Panc1 (cell line): Measurements from ENCODE around the gene YTHDC2. TPM values are rescaled to one million over a fixed set of nuclear protein-coding genes. Genes with fewer than 3 reads are reported as not detected.

Source experiments
- ATAC-seq: fragments of 200-7000 bp; cut with Tn5 transposase; 2 replicates; pipeline ENCODE4 v1.9.1; 2020; ENCODE audit warnings: mild to moderate bottlenecking, moderate library complexity
- BruUV-seq: library from RNA; stranded (reverse); fragments of 400-500 nt; replicated peaks from 2 replicates; lab custom pipeline; 2021; lab: Mats Ljungman, UMichigan
- CTCF ChIA-PET: fragments of 300-600 bp; sonication (Branson Sonifier 250); formaldehyde crosslinking; loops from one replicate; lab custom pipeline; 2022; ENCODE audit warnings: antibody characterized with exemption; lab: Charles Lee
- POLR2A ChIA-PET: fragments of 300-600 bp; sonication (Branson Sonifier 250); formaldehyde crosslinking; loops from one replicate; lab custom pipeline; 2022; ENCODE audit warnings: antibody characterized with exemption; lab: Charles Lee
- DNase-seq: peaks from one replicate; pipeline ENCODE4 v3.0.0-alpha.2; 2010; ENCODE audit warnings: low read depth, low spot score
- H3K27ac ChIP-seq: 2 replicates; pipeline ENCODE4 v1.5.1; 2011; ENCODE audit warnings: mild to moderate bottlenecking, low read length, inconsistent platforms
- H3K27me3 ChIP-seq: fragments of 200-500 bp; sonication (Bioruptor generic); 2 replicates; pipeline ENCODE4 v1.6.0; 2014; ENCODE audit warnings: low read length, inconsistent platforms; ENCODE audit not compliant: control insufficient read depth, insufficient read depth
- H3K36me3 ChIP-seq: fragments of 200-500 bp; sonication (Bioruptor generic); 2 replicates; pipeline ENCODE4 v1.5.1; 2014; ENCODE audit warnings: inconsistent platforms, mild to moderate bottlenecking, low read length, moderate library complexity; ENCODE audit not compliant: control insufficient read depth, insufficient read depth
- H3K4me1 ChIP-seq: 2 replicates; pipeline ENCODE4 v1.5.1; 2011; ENCODE audit warnings: inconsistent platforms, mild to moderate bottlenecking, low read length, moderate library complexity; ENCODE audit not compliant: control insufficient read depth, insufficient read depth
- H3K4me3 ChIP-seq, 2 experiments: 2 replicates each; pipeline ENCODE4 v1.5.1; 2011 to 2012; ENCODE audit warnings: low read depth in 2 of 2, low read length in 2 of 2, mild to moderate bottlenecking in 2 of 2, inconsistent platforms in 1 of 2, moderate library complexity in 1 of 2
- H3K9me3 ChIP-seq: fragments of 200-500 bp; sonication (Bioruptor generic); 2 replicates; pipeline ENCODE4 v1.5.1; 2014; ENCODE audit warnings: low read depth, mild to moderate bottlenecking, inconsistent platforms, low read length, moderate library complexity; ENCODE audit not compliant: control insufficient read depth, insufficient read depth
- POLR2AphosphoS5 ChIP-seq: IDR thresholded peaks from 2 replicates; pipeline ENCODE4 v1.6.1; 2012; ENCODE audit warnings: mild to moderate bottlenecking, low read depth, low read length, moderate library complexity
- SIN3A ChIP-seq: IDR thresholded peaks from 2 replicates; pipeline ENCODE4 v1.6.1; 2012; ENCODE audit warnings: low read depth, mild to moderate bottlenecking, low read length, moderate library complexity, borderline replicate concordance; ENCODE audit not compliant: insufficient read depth
- TCF7L2 ChIP-seq: IDR thresholded peaks from 2 replicates; pipeline ENCODE4 v1.6.1; 2011; ENCODE audit warnings: mild to moderate bottlenecking, low read depth, low read length, inconsistent platforms
- in situ Hi-C: cut with HindIII; loops from 2 replicates; pipeline ENCODE4 v1.10.0; 2016; ENCODE audit warnings: low sequenced_read_pairs, low pct_unique_long_range_greater_than_20kb
- intact Hi-C: fragments of 100-400 bp; cut with micrococcal nuclease; formaldehyde crosslinking; loops from one replicate; pipeline ENCODE4 v1.10.0; 2022; ENCODE audit not compliant: unreplicated experiment
- total RNA-seq: library from RNA; stranded (reverse); gene quantifications from one replicate; pipeline ENCODE4 v1.2.1, GENCODE V29; 2021; ENCODE audit not compliant: unreplicated experiment
- TF ChIP-seq, protein P1 (sequence below): fragments of 450-650 bp; IDR thresholded peaks from 2 replicates; pipeline ENCODE4 v1.5.1; 2017; ENCODE audit warnings: mild to moderate bottlenecking
- TF ChIP-seq, protein P2 (sequence below), 2 experiments: IDR thresholded peaks; 2 replicates each; pipeline ENCODE4 v1.6.1; 2011 to 2012; ENCODE audit warnings: low read depth in 2 of 2, control low read depth in 1 of 2, low read length in 1 of 2, mild to moderate bottlenecking in 1 of 2, moderate library complexity in 1 of 2; ENCODE audit not compliant: insufficient read depth in 1 of 2

Gene YTHDC2
- total RNA-seq, 1 experiment from 2014 or later, result 21.7 TPM

DNA sequence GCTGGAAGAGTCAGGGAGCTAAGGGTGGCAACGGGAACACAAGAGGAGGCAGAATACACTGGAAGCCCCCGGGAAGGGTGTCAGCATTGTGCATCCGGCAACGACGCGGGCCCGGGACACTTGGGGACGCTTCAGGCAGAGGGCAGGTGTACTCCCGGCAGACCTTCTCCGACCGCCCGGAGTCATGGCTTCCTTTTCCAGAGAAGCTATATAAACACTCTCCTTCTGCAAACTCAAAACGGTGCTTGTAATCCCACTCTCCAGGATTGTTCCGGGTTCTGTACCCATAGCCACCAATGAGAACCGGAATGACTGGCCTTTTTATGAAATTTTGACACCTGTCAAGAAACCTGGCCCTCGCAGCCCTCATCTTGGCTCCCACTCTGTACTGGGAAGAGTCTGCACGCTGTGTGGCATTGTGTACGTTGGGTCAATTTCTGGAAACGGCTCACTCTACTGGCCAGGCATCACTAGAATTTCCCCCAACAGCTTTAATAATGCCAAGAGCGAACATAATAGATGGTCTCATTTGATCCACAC lies 24.8 kb upstream of the YTHDC2 start:
- ATAC-seq, result peak; percentile 49
- BruUV-seq, result no TSS peak
- in situ Hi-C loops (no loop called here), intact Hi-C loops (no loop called here)
- ChIA-PET CTCF (interaction anchor here (0.6 kb wide), 1 partner anchor 436 kb away, joined by 3 read pairs; no protein-coding TSS in a partner anchor), POLR2A (no interaction called here)
- no peak overlapping the region for H3K27ac ChIP-seq
- 0 out of 2 replicates have a peak, but pooled peaks cover 8% of the 10 kb centered on the region for H3K9me3 ChIP-seq
- DNase-seq, result no peak
- peaks cover 2% of the 10 kb centered on the region; the same call in 1 of the 2 replicates for H3K4me1 ChIP-seq
- no peak for TF ChIP-seq SIN3A
- 0 out of 2 replicates have a peak, but pooled peaks cover 2% of the 10 kb centered on the region for H3K36me3 ChIP-seq
- peaks cover 39% of the 10 kb centered on the region for H3K27me3 ChIP-seq
- H3K4me3 ChIP-seq, result peak overlapping the region; percentile 52 to 62

DNA sequence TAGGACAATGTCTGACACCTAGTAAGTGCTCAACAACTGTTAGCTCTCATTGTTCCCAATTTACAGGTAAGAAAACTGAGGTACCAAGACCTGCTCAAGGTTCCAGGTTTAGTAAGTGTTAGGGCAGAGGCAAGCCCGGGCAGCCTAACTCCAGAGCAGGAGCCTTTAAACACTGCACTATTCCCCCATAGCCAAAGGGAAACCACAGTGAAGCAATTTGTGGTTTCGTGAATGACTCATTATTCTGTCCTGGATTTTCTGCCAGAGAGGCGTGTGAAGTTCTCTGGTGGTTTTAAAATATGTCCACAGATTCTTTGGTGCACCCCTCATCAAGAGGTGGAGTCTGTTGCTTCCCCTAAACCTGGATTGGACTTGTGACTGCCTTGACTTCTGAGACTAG lies 24.2 kb upstream of the YTHDC2 start:
- Histone ChIP-seq H3K27ac (no peak overlapping the region), H3K4me1 (peaks cover 2% of the 10 kb centered on the region; the same call in 1 of the 2 replicates), H3K27me3 (peaks cover 38% of the 10 kb centered on the region), H3K9me3 (0 out of 2 replicates have a peak, but pooled peaks cover 8% of the 10 kb centered on the region), H3K36me3 (0 out of 2 replicates have a peak, but pooled peaks cover 2% of the 10 kb centered on the region), H3K4me3 (no peak overlapping the region)
- no peak for TF ChIP-seq TCF7L2
- TF ChIP-seq, protein P1, sequence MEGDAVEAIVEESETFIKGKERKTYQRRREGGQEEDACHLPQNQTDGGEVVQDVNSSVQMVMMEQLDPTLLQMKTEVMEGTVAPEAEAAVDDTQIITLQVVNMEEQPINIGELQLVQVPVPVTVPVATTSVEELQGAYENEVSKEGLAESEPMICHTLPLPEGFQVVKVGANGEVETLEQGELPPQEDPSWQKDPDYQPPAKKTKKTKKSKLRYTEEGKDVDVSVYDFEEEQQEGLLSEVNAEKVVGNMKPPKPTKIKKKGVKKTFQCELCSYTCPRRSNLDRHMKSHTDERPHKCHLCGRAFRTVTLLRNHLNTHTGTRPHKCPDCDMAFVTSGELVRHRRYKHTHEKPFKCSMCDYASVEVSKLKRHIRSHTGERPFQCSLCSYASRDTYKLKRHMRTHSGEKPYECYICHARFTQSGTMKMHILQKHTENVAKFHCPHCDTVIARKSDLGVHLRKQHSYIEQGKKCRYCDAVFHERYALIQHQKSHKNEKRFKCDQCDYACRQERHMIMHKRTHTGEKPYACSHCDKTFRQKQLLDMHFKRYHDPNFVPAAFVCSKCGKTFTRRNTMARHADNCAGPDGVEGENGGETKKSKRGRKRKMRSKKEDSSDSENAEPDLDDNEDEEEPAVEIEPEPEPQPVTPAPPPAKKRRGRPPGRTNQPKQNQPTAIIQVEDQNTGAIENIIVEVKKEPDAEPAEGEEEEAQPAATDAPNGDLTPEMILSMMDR, result no peak
- CTCF ChIA-PET, result interaction anchor here (0.6 kb wide), 1 partner anchor 437 kb away, joined by 3 read pairs; no protein-coding TSS in a partner anchor
- no TSS peak for BruUV-seq
- intact Hi-C loops, result no loop called here
- in situ Hi-C loops, result no loop called here
- ATAC-seq (peak; percentile 75), DNase-seq (no peak)
- POLR2A ChIA-PET, result no interaction called here

DNA sequence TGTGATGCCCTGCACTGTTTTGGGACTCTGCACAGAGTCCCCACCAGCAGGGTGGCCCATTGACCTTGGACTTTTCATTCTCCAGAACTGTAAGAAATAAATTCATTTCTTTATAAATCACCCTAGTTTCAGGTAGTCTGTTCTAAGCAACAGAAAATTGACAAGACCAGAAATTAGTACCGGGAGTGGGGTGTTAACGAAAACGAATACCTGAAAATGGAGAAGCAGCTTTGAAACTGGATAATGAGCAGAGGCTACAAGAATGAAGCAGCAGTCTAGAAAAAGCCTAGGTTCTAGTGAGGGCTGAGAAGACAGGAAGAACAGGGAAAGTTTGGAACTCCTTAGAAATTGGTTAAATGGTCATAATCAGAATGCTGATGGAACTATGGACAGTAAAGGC lies 23.2 kb upstream of the YTHDC2 start:
- no TSS peak for BruUV-seq
- DNase-seq, result no peak
- intact Hi-C loops, result no loop called here

More for the DNA sequence above, 23.2 kb upstream of the YTHDC2 start:
- H3K27me3 ChIP-seq, result peaks cover 31% of the 10 kb centered on the region
- no peak for ATAC-seq
- CTCF ChIA-PET, result no interaction called here
- H3K36me3 ChIP-seq, result 0 out of 2 replicates have a peak, but pooled peaks cover 2% of the 10 kb centered on the region
- peaks cover 2% of the 10 kb centered on the region; the same call in 1 of the 2 replicates for H3K4me1 ChIP-seq
- no peak overlapping the region for H3K27ac ChIP-seq
- H3K9me3 ChIP-seq, result 0 out of 2 replicates have a peak, but pooled peaks cover 8% of the 10 kb centered on the region
- H3K4me3 ChIP-seq, result no peak overlapping the region
- TF ChIP-seq, protein P2, sequence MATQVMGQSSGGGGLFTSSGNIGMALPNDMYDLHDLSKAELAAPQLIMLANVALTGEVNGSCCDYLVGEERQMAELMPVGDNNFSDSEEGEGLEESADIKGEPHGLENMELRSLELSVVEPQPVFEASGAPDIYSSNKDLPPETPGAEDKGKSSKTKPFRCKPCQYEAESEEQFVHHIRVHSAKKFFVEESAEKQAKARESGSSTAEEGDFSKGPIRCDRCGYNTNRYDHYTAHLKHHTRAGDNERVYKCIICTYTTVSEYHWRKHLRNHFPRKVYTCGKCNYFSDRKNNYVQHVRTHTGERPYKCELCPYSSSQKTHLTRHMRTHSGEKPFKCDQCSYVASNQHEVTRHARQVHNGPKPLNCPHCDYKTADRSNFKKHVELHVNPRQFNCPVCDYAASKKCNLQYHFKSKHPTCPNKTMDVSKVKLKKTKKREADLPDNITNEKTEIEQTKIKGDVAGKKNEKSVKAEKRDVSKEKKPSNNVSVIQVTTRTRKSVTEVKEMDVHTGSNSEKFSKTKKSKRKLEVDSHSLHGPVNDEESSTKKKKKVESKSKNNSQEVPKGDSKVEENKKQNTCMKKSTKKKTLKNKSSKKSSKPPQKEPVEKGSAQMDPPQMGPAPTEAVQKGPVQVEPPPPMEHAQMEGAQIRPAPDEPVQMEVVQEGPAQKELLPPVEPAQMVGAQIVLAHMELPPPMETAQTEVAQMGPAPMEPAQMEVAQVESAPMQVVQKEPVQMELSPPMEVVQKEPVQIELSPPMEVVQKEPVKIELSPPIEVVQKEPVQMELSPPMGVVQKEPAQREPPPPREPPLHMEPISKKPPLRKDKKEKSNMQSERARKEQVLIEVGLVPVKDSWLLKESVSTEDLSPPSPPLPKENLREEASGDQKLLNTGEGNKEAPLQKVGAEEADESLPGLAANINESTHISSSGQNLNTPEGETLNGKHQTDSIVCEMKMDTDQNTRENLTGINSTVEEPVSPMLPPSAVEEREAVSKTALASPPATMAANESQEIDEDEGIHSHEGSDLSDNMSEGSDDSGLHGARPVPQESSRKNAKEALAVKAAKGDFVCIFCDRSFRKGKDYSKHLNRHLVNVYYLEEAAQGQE (IDR thresholded peaks at IDR 0.05; ENCODE audit: insufficient read depth in 1 of 2, low read depth in 2 of 2, low read length in 1 of 2), result no peak
- no peak for TF ChIP-seq POLR2AphosphoS5
- in situ Hi-C loops, result no loop called here
- POLR2A ChIA-PET, result no interaction called here
